Fibroblast of skin of left biceps (primary cell): Measurements from ENCODE around the gene NUMB.

Experiments used
- DNase-seq, 2 experiments: peaks; one replicate each; pipeline ENCODE4 v3.0.0-alpha.2; 2013; ENCODE audit warnings: low read depth in 2 of 2

Gene NUMB

DNA sequence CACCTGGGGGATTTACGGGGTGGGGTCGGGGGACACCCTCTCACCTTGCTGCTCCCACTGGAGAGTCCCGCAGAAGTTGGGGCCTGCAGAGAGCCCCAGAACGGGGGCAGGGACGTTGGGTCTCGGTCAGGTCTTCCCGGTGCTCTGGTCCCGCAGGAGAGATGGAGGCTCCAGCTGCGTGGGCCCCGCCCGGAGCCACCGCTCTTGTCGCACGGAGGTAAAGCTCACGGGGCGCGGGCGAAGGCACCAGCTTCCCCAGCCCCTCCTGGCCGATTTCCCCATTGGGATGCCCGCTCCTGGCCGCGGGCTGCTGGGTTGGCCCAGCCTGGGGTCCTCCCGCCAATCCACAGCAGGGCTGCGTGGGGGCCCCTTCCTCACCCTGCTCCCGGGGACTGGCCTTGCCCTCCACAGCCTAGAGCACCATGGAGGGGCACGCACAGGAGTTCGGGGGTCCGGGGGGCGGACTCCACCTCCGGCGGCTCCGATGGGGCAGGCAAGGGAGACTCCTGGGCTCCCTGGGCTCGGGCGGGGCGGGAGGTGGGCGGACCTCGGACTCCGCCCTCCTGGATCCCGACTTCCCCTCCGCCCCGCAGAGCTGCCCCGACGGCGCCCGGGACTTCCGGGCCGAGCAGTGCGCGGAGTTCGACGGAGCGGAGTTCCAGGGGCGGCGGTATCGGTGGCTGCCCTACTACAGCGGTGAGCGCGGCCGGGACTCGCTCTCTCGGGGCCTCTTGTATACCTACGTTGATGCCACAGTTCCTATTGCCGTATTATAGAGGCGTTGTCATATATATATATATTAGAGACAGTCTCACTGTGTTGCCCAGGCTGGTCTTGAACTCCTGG, 212.6 kb downstream of the NUMB start:
- no peak for DNase-seq

DNA sequence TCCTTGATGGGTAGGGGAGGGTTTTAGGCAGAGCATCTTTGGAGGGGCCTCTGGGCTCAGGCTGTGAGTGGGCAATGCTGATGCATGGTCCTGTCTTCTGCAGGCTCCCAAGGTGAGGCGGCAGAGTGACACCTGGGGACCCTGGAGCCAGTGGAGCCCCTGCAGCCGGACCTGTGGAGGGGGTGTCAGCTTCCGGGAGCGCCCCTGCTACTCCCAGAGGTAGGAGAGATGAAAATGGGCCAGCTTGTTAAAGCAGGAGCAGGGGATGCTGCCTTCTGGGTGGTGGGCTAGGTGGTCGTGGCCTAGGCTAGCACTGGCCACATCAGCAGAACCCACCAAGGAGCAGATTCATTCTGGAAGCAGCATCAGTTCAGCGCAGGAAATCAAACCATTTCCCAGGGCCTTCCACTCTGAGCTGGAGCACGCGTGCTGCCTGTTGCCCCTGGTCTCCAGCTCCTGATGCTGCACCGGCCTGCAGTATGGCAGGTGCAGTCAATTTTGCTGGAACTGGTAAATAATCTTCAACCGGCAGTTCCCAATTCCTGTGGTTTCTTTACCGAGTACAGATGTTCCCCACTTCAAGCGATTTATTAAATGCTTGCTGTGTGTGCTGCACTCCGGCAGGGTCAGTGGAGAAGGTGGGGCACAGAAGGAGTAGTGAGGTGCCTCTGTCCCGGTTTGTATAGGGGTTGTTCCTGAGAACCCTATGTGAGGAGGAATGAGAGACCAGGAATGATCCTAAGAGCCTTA, 213.6 kb downstream of the NUMB start:
- no peak for DNase-seq

DNA sequence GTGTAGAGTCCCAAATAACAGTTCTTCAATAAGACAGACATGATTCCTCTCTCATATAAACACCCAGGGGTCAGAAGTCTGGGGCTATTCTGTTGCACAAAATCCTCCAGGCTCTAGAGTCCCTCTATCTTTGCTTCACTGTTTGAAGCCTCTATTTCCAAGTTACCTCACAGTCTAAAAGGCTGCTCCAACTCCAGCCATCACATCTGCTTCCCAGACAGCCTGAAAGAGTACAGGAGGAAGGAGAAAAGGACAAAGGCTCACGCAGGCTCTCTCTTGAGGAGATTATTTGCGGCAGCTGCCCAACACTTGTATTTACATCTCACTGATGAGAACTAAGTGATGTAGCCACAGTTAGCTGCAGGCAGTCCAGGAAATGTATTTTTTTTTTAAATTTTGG, 214.6 kb downstream of the NUMB start:
- no peak for DNase-seq

GRCh38 chr14:73243341-73243740, 215.0 kb downstream of the NUMB start:
- DNase-seq, result no peak

DNA sequence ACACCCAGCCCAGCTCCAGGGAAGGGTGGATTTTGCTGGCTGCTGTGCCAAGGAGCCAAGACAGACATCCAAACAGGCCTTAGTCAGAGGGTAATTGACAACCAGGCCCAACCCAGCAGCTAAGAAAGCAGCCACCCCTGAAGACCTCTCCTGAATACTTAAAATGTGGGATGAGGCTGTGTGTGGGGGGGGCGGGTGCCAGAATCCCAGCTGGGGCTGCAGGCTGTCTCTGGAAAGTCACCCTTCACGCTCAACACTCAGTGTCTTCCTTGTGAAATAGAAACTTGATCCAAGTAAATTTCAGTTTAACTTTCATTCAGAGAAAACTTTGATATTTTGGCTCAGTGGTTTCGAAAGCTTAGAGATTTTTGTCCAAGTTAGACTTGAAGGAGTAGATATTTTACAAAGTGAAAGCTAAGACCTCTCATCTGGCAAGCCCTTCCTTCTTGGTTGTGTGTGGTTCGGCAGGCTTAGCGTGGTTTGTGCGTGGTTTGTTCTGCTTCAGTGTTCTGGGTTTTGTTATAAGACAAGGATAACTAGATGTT, 215.9 kb downstream of the NUMB start:
- no peak for DNase-seq

GRCh38 chr14:73241481-73242165, 216.7 kb downstream of the NUMB start:
- no peak for DNase-seq

DNA sequence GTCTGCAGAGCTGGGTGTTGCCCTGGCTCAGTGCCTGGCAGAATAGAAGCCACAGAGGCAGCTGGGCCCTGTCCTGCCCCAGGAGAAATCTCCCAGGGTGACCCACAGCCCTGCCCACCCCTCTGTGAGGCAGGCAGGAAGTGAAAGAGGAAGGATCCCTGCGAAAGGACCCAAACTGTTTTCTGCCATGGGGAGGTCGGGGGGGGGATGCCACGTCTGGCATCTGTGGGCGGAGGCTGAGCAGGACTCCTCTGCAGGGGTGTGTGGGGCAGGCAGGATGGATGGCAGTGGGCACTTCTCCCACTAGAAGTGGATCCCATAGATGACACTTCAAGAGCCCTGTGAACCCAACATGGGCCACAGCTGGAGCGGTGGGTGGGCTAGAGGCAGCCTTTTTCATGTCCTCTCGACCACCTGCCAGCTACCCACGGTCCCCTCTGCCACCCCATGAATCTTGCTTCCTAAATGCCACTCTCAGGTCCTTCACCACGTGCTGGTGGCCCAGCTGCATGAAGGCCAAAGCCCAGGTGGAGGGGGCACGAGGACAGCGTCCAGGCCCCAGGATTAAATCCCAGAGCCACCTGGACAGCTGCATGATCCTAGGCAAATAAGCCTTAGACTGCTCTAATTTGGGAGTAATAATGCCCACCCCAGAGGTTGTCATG, 217.4 kb downstream of the NUMB start:
- DNase-seq, result no peak

- DNase-seq, result no peak
Measured at GRCh38 chr14:73239393-73240241, 218.7 kb downstream of the NUMB start.

GRCh38 chr14:73238941-73239340, 219.4 kb downstream of the NUMB start:
- no peak for DNase-seq

DNA sequence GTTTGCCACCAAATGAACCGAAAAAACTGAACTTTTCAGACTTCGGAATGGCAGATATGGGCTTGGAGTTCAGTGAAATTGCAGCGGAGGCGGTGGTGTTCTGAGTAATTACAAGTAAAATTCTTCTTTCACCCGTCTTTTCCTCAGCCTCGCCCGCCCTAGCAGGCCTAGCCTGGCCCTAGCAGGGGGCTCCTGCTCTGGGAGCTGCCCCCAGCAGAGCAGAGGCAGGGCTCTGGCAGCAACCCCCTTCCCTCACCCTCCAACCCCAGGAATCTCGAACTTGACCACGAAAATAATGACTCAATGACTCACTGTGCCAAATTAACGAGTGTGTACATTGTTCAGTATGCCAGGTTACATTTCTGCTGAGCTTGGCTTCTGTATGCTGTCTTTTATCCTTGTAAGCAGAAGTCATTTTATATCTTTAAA, 219.9 kb downstream of the NUMB start:
- peak; percentile 48 to 49 for DNase-seq

- no peak for DNase-seq
Measured at GRCh38 chr14:73237786-73238423, 220.4 kb downstream of the NUMB start.

- DNase-seq, result no peak
Measured at GRCh38 chr14:73237219-73237785, 221.0 kb downstream of the NUMB start, which contains the start of gene PAPLN. Gene PAPLN, plus strand, starts transcription at chr14:73237506. Its CDS starts 2,273 bp downstream, at chr14:73239779.

DNA sequence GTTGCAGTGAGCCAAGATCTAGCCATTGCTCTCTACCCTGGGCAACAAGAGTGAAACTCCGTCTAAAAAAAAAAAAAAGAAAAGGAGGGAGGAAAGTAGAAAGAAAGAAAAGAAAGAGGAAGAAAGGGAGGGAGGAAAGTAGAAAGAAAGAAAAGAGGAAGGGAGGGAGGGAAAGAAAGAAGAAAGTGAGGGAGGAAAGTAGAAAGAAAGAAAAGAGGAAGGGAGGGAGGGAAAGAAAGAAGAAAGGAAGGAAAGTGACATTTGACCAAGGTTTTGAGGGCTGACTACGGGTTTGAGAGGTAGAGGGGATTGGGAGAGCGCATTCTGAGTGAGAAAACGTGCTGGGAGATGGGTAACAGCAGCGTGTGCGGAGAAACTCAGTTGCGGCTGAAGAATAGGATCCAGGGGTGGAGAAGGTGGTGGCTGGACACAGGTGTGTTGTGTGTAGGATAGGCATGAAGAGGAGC, 221.6 kb downstream of the NUMB start:
- DNase-seq, result no peak

- no peak for DNase-seq
Measured at GRCh38 chr14:73236157-73236556, 222.2 kb downstream of the NUMB start.

DNA sequence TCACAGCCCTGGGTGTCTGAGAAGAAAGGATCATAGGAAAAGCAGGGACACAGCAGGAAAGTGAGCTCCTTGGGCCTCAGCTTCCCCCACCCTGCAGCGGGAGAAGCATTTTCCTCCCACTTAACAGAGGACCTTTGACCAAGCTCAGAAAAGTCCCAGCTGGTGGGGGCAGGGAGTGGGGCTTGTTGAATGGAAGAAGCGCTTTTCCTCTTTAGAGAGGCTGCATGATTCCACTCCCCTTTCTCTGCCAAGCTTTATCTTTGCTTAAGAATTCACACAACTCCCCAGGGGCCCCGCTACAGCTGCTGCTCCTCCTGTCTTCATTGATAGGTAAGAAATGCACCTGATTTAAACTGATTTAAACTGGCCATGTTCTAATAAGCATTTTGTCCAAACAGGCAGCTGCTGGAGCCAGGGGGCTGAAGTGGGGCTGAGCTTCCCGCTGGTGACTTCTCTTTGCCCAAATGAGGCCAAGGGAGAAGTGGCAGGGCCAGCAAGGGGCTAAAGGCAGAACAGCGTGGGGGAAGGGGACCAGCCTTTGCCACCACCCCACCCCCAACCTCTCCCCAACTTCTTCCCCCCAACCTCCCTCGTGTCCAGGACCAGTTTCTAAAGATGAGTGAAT, 222.7 kb downstream of the NUMB start:
- no peak for DNase-seq

GRCh38 chr14:73234586-73235394, 223.6 kb downstream of the NUMB start:
- no peak for DNase-seq

- DNase-seq, result no peak
Measured at GRCh38 chr14:73234029-73234428, 224.3 kb downstream of the NUMB start.

- DNase-seq, result no peak
Measured at GRCh38 chr14:73233564-73233963, 224.8 kb downstream of the NUMB start.
